Measurements from ENCODE around the gene AKAP14.
"Not testable (repeated sequence)": the region's sequence is repeated elsewhere in the genome, so short reads cannot be mapped to it uniquely, and the experiment has no call there.

The AKAP14 gene

DNA sequence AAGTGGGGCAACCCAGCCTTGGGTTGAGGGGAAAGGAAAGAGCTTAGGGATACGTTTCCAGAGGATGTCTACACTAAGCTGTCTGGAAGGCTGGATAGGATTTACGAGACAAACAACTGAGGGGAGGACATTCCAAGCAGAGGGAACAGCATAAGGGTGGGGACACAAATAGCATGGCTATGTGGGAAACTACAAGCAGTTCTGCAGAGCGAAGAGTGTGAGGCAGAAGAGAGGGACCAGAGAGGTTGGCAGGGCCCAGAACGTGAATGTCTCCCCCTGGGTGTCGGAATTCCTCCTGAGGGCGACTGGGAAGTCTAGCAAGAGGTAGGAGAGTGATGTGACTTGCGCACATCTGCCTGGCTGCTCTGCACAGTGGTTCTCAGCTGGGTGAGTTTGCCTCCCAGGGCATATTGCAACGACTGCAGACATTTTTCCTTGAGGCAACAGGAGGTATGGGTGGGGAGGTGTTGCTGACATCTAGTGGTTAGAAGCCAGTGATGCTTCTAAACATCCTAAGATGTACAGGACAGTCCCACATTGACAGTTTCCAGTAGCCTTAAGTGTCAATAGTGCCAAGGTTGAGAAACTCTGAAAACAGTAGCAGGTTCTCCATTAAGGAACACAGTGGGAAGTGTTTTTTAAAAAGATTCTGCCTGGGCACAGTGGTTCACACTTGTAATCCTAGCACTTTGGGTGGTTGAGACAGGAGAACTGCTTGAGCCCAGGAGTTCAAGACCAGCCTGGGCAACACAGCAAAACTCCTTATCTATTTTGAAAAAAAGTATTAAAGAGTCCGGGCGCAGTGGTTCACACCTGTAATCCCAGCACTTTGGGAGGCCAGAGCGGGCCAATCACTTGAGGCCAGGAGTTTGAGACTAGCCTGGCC, 14.9 kb upstream of the AKAP14 start:
- H3K27ac ChIP-seq (ENCODE audit: low read depth, low read length): no peak overlapping the region
- H3K4me3 ChIP-seq (ENCODE audit: low read depth in 1 of 5, low read length in 5 of 5): no peak overlapping the region
- H3K9ac ChIP-seq (ENCODE audit: low read length in 5 of 5): no peak overlapping the region
- H3K36me3 ChIP-seq (ENCODE audit: control insufficient read depth in 5 of 5, insufficient read depth in 5 of 5, low read length in 5 of 5): peaks cover 0 to 9% (median 5%) of the 10 kb centered on the region in 5 donors
- no peaks in the 10 kb centered on the region for H3K9me3 ChIP-seq (ENCODE audit: control insufficient read depth in 5 of 5, low read length in 5 of 5)
- H3K4me1 ChIP-seq (ENCODE audit: control insufficient read depth in 5 of 5, insufficient read depth in 5 of 5, low read length in 5 of 5): no peaks in the 10 kb centered on the region
- peaks cover 0 to 6% (median 0%) of the 10 kb centered on the region in 5 donors for H3K27me3 ChIP-seq (ENCODE audit: control insufficient read depth in 5 of 5, insufficient read depth in 4 of 5, low read length in 5 of 5)

- no peaks in the 10 kb centered on the region for H3K9me3 ChIP-seq (ENCODE audit: control insufficient read depth in 5 of 5, low read length in 5 of 5)
- H3K4me1 ChIP-seq (ENCODE audit: control insufficient read depth in 5 of 5, insufficient read depth in 5 of 5, low read length in 5 of 5): peaks cover 0 to 4% (median 0%) of the 10 kb centered on the region in 5 donors
- peak overlapping the region in 4 of 5 donors; percentile 7 to 38 (median 24) for H3K4me3 ChIP-seq (ENCODE audit: low read depth in 1 of 5, low read length in 5 of 5)
- H3K27me3 ChIP-seq (ENCODE audit: control insufficient read depth in 5 of 5, insufficient read depth in 4 of 5, low read length in 5 of 5): peaks cover 0 to 13% (median 3%) of the 10 kb centered on the region in 5 donors
- no peaks in the 10 kb centered on the region for H3K36me3 ChIP-seq (ENCODE audit: control insufficient read depth in 5 of 5, insufficient read depth in 5 of 5, low read length in 5 of 5)
- H3K9ac ChIP-seq (ENCODE audit: low read length in 5 of 5): peak overlapping the region in 1 of 5 donors; percentile 6
- H3K27ac ChIP-seq (ENCODE audit: low read depth, low read length): no peak overlapping the region
These were observed 9.9 kb upstream of the AKAP14 start for GRCh38 chrX:119885554-119886428.

GRCh38 chrX:119887721-119888425, 7.8 kb upstream of the AKAP14 start:
- H3K9me3 ChIP-seq (ENCODE audit: control insufficient read depth in 5 of 5, low read length in 5 of 5): no peaks in the 10 kb centered on the region
- peak overlapping the region in 3 of 5 donors; percentile 24 to 57 (median 34) for H3K4me3 ChIP-seq (ENCODE audit: low read depth in 1 of 5, low read length in 5 of 5)
- no peak overlapping the region for H3K27ac ChIP-seq (ENCODE audit: low read depth, low read length)
- no peaks in the 10 kb centered on the region for H3K36me3 ChIP-seq (ENCODE audit: control insufficient read depth in 5 of 5, insufficient read depth in 5 of 5, low read length in 5 of 5)
- H3K4me1 ChIP-seq (ENCODE audit: control insufficient read depth in 5 of 5, insufficient read depth in 5 of 5, low read length in 5 of 5): peaks cover 0 to 4% (median 0%) of the 10 kb centered on the region in 5 donors
- peaks cover 0 to 8% (median 3%) of the 10 kb centered on the region in 5 donors for H3K27me3 ChIP-seq (ENCODE audit: control insufficient read depth in 5 of 5, insufficient read depth in 4 of 5, low read length in 5 of 5)
- peak overlapping the region in 1 of 5 donors; percentile 11 for H3K9ac ChIP-seq (ENCODE audit: low read length in 5 of 5)

GRCh38 chrX:119890626-119891025, 5.1 kb upstream of the AKAP14 start:
- H3K4me1 ChIP-seq (ENCODE audit: control insufficient read depth in 5 of 5, insufficient read depth in 5 of 5, low read length in 5 of 5); H3K9ac ChIP-seq (ENCODE audit: low read length in 5 of 5); H3K4me3 ChIP-seq (ENCODE audit: low read depth in 1 of 5, low read length in 5 of 5); H3K9me3 ChIP-seq (ENCODE audit: control insufficient read depth in 5 of 5, low read length in 5 of 5); H3K27me3 ChIP-seq (ENCODE audit: control insufficient read depth in 5 of 5, insufficient read depth in 4 of 5, low read length in 5 of 5); H3K36me3 ChIP-seq (ENCODE audit: control insufficient read depth in 5 of 5, insufficient read depth in 5 of 5, low read length in 5 of 5); H3K27ac ChIP-seq (ENCODE audit: low read depth, low read length): not testable (repeated sequence)

- H3K9ac ChIP-seq (ENCODE audit: low read length in 5 of 5); H3K36me3 ChIP-seq (ENCODE audit: control insufficient read depth in 5 of 5, insufficient read depth in 5 of 5, low read length in 5 of 5); H3K9me3 ChIP-seq (ENCODE audit: control insufficient read depth in 5 of 5, low read length in 5 of 5); H3K27ac ChIP-seq (ENCODE audit: low read depth, low read length); H3K4me3 ChIP-seq (ENCODE audit: low read depth in 1 of 5, low read length in 5 of 5); H3K4me1 ChIP-seq (ENCODE audit: control insufficient read depth in 5 of 5, insufficient read depth in 5 of 5, low read length in 5 of 5): not testable (repeated sequence)
- H3K27me3 ChIP-seq (ENCODE audit: control insufficient read depth in 5 of 5, insufficient read depth in 4 of 5, low read length in 5 of 5): peaks cover 0 to 13% (median 3%) of the 10 kb centered on the region in 5 donors
These were observed 3.6 kb upstream of the AKAP14 start for GRCh38 chrX:119891961-119892692.

- no peaks in the 10 kb centered on the region for H3K9me3 ChIP-seq (ENCODE audit: control insufficient read depth in 5 of 5, low read length in 5 of 5)
- H3K27ac ChIP-seq (ENCODE audit: low read depth, low read length): no peak overlapping the region
- H3K27me3 ChIP-seq (ENCODE audit: control insufficient read depth in 5 of 5, insufficient read depth in 4 of 5, low read length in 5 of 5): peaks cover 0 to 8% (median 3%) of the 10 kb centered on the region in 5 donors
- peaks cover 0 to 3% (median 0%) of the 10 kb centered on the region in 5 donors for H3K4me1 ChIP-seq (ENCODE audit: control insufficient read depth in 5 of 5, insufficient read depth in 5 of 5, low read length in 5 of 5)
- H3K36me3 ChIP-seq (ENCODE audit: control insufficient read depth in 5 of 5, insufficient read depth in 5 of 5, low read length in 5 of 5): no peaks in the 10 kb centered on the region
- H3K9ac ChIP-seq (ENCODE audit: low read length in 5 of 5): no peak overlapping the region
- no peak overlapping the region for H3K4me3 ChIP-seq (ENCODE audit: low read depth in 1 of 5, low read length in 5 of 5)
These were observed 3.4 kb downstream of the AKAP14 start for GRCh38 chrX:119899125-119899524.

GRCh38 chrX:119900976-119901375, 5.3 kb downstream of the AKAP14 start:
- H3K27ac ChIP-seq (ENCODE audit: low read depth, low read length): no peak overlapping the region
- no peak overlapping the region for H3K9ac ChIP-seq (ENCODE audit: low read length in 5 of 5)
- peaks cover 3 to 6% (median 4%) of the 10 kb centered on the region in 5 donors for H3K27me3 ChIP-seq (ENCODE audit: control insufficient read depth in 5 of 5, insufficient read depth in 4 of 5, low read length in 5 of 5)
- peaks cover 0 to 3% (median 0%) of the 10 kb centered on the region in 5 donors for H3K4me1 ChIP-seq (ENCODE audit: control insufficient read depth in 5 of 5, insufficient read depth in 5 of 5, low read length in 5 of 5)
- no peaks in the 10 kb centered on the region for H3K36me3 ChIP-seq (ENCODE audit: control insufficient read depth in 5 of 5, insufficient read depth in 5 of 5, low read length in 5 of 5)
- no peak overlapping the region for H3K4me3 ChIP-seq (ENCODE audit: low read depth in 1 of 5, low read length in 5 of 5)
- H3K9me3 ChIP-seq (ENCODE audit: control insufficient read depth in 5 of 5, low read length in 5 of 5): no peaks in the 10 kb centered on the region

- Histone ChIP-seq H3K4me3 (ENCODE audit: low read depth in 1 of 5, low read length in 5 of 5) (no peak overlapping the region), H3K9me3 (ENCODE audit: control insufficient read depth in 5 of 5, low read length in 5 of 5) (no peaks in the 10 kb centered on the region), H3K9ac (ENCODE audit: low read length in 5 of 5) (no peak overlapping the region), H3K27ac (ENCODE audit: low read depth, low read length) (no peak overlapping the region), H3K4me1 (ENCODE audit: control insufficient read depth in 5 of 5, insufficient read depth in 5 of 5, low read length in 5 of 5) (no peaks in the 10 kb centered on the region), H3K27me3 (ENCODE audit: control insufficient read depth in 5 of 5, insufficient read depth in 4 of 5, low read length in 5 of 5) (peaks cover 0 to 3% (median 0%) of the 10 kb centered on the region in 5 donors), H3K36me3 (ENCODE audit: control insufficient read depth in 5 of 5, insufficient read depth in 5 of 5, low read length in 5 of 5) (no peaks in the 10 kb centered on the region)
These were observed 20.6 kb downstream of the AKAP14 start for GRCh38 chrX:119916310-119916709.

GRCh38 chrX:119917877-119918276, 22.2 kb downstream of the AKAP14 start:
- Histone ChIP-seq H3K9ac (ENCODE audit: low read length in 5 of 5) (no peak overlapping the region), H3K36me3 (ENCODE audit: control insufficient read depth in 5 of 5, insufficient read depth in 5 of 5, low read length in 5 of 5) (no peaks in the 10 kb centered on the region), H3K27me3 (ENCODE audit: control insufficient read depth in 5 of 5, insufficient read depth in 4 of 5, low read length in 5 of 5) (peaks cover 0 to 3% (median 0%) of the 10 kb centered on the region in 5 donors), H3K9me3 (ENCODE audit: control insufficient read depth in 5 of 5, low read length in 5 of 5) (no peaks in the 10 kb centered on the region), H3K4me3 (ENCODE audit: low read depth in 1 of 5, low read length in 5 of 5) (no peak overlapping the region), H3K4me1 (ENCODE audit: control insufficient read depth in 5 of 5, insufficient read depth in 5 of 5, low read length in 5 of 5) (no peaks in the 10 kb centered on the region), H3K27ac (ENCODE audit: low read depth, low read length) (no peak overlapping the region)

All from subcutaneous abdominal adipose tissue (tissue), 5 donors.